ENCODE data around the gene GREB1L. TPM values are rescaled to one million over a fixed set of nuclear protein-coding genes. Genes with fewer than 3 reads are reported as not detected.

GREB1L gene
- total and polyA plus RNA-seq, 2 donors (not counting 3 experiments of a cell fraction or from before 2014, with no cell fraction given), result 0.22 to 0.41 TPM

GRCh38 chr18:21525916-21526315, 283.9 kb downstream of the GREB1L start:
- FAIRE-seq (no peak), DNase-seq (ENCODE audit: low read depth, low spot score) (no peak)
- Histone ChIP-seq H3K9me1 (replicated peaks; ENCODE audit: control insufficient read depth, extremely low read depth, insufficient read depth, low read length) (no peaks in the 10 kb centered on the region), H4K20me1 (replicated peaks; ENCODE audit: control insufficient read depth, extremely low read depth, insufficient read depth, low read length) (no peaks in the 10 kb centered on the region), H3K36me3 (ENCODE audit: control insufficient read depth in 2 of 2, extremely low read depth in 1 of 2, insufficient read depth in 2 of 2, low read length in 2 of 2) (peaks cover 3% of the 10 kb centered on the region in 2 experiments), H3K27ac (ENCODE audit: insufficient read depth, low read depth, low read length) (no peak overlapping the region), H3K9me3 (replicated peaks; ENCODE audit: control insufficient read depth, insufficient read depth, low read length) (no peaks in the 10 kb centered on the region), H3K27me3 (ENCODE audit: control insufficient read depth in 2 of 2, insufficient read depth in 2 of 2, low read length in 2 of 2) (no peaks in the 10 kb centered on the region), H3K4me3 (replicated peaks in 1 of 3; ENCODE audit: insufficient read depth in 1 of 3, low read depth in 1 of 3, low read length in 3 of 3) (no peak overlapping the region), H3K4me1 (ENCODE audit: control insufficient read depth, extremely low read depth, insufficient read depth, low read length) (no peaks in the 10 kb centered on the region), H3K79me2 (ENCODE audit: control insufficient read depth, insufficient read depth, low read length) (no peaks in the 10 kb centered on the region), H3K9ac (replicated peaks; ENCODE audit: extremely low read depth, insufficient read depth, low read length) (no peak overlapping the region), H3K4me2 (ENCODE audit: insufficient read depth, low read length) (no peak overlapping the region), H2AFZ (ENCODE audit: low read depth, low read length) (no peak overlapping the region)
- ChIA-PET CTCF (no interaction called here), POLR2A (no interaction called here)
- dilution Hi-C loops (cut with MboI; ENCODE audit: extremely low pct_ligation_motif_present, low sequenced_read_pairs) (no loop called here), intact Hi-C loops (cut with micrococcal nuclease) (no loop called here)
- BruUV-seq (replicated peaks), result no TSS peak
- no peak for TF ChIP-seq EZH2 (IDR thresholded peaks at IDR 0.05; ENCODE audit: borderline replicate concordance, low read depth, low read length, severe bottlenecking)
- TF ChIP-seq POLR2A (IDR thresholded peaks at IDR 0.05; ENCODE audit: low read depth, low read length), result no peak
- TF ChIP-seq JUN (IDR thresholded peaks at IDR 0.05; ENCODE audit: borderline replicate concordance, insufficient read depth, insufficient read length, low read depth), result no peak
- TF ChIP-seq POLR2AphosphoS5 (IDR thresholded peaks at IDR 0.05; ENCODE audit: insufficient read depth, low read depth, low read length), result no peak
- TF ChIP-seq CTCF (IDR thresholded peaks at IDR 0.05; ENCODE audit: extremely low read depth in 1 of 2, insufficient read depth in 1 of 2, low read depth in 1 of 2, low read length in 2 of 2), result no peak
- TF ChIP-seq MYC (IDR thresholded peaks at IDR 0.05; ENCODE audit: low read depth, low read length), result no peak
- TF ChIP-seq GATA2 (IDR thresholded peaks at IDR 0.05; ENCODE audit: insufficient read depth, insufficient read length, low read depth, low read length), result no peak
- TF ChIP-seq MAX (IDR thresholded peaks at IDR 0.05; ENCODE audit: insufficient read depth, insufficient read length), result no peak
- TF ChIP-seq FOS (IDR thresholded peaks at IDR 0.05; ENCODE audit: borderline replicate concordance, insufficient read depth, low read length), result no peak
